ENCODE measurements around the gene VENTX.

VENTX gene

DNA sequence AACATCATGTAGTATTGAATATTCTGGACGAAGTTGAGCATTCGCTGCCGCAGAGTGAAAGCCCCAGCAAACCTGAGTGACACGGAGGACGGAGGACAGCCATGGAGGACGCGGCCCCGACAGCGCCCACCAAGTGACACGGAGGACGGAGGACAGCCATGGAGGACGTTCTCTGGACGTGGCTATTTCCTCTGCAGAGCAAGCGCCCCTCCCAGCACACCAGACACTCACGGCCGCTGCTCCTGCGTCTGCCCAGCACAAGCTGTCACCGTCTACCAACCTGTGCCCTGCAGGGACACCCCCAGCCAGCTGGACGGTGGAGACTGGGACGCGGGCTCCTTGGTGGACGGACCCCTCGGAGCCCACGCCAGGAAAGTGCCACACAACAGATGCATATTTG lies 46.3 kb downstream of the VENTX start:
- no peak for DNase-seq

DNA sequence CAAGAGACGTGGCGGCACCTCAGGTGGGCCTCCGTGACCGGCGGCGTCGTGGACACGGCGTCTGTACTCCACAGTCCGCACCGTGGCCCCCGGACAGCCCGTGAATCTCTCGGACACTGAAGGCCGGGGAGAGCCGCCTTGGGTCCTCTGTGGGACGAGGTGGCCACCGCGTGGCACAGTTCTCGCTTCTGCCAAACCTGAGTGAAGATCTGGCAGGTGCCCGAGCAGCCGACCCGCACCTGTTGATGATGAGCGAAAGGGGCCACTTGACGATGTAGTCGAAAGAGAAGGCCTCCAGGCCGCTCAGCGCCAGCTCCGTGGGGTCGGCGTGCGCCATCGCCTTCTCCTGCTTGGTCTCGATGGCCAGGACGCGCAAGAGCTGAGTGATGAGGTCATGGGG lies 47.6 kb downstream of the VENTX start:
- DNase-seq, result no peak

DNA sequence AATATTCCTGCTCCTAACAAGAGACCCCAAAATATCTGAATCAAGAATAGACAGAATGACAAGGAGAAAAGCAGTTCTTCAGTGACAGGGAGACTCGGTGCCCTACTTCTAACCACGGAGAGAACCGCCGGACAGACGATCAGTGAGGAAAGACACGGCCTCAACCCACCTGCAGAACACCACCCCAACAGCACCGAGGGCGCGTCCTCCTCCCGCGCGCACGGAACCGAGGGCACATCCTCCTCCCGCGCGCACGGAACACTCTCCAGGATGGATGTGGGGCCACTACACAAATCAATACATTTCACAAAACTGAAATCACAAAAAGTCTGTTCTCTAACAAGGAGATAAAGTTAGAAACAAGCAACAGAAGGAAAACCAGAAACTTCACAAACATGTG lies 48.7 kb downstream of the VENTX start:
- DNase-seq, result no peak

DNA sequence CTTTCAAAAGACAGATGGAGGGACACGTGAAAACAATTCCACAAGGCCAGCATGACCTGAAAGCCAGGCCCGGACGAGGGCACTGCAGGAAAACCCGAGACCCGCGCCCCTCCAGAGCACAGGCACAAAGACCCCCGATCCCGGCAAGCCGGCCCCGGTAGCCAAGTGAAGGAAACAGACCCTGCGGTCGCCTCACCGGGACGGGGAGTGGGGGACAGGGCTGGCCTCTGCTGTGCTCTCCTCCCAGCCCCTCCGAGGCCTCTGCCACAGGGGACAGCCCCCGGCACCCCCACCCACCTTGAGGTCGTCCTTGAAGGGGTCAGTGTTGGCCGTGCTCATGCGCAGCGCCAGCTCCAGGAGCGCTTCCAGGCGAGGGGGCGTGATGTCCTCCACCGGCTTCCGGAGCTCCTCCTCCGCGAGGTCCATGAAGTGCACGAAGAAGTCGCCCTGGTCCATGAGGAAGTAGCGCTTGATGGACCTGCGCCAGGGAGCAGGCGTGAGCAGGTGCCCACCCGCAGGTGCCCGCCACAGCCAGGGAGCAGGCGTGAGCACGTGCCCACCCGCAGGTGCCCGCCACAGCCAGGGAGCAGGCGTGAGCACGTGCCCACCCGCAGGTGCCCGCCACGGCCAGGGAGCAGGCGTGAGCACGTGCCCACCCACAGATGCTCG lies 50.3 kb downstream of the VENTX start:
- DNase-seq, result no peak

DNA sequence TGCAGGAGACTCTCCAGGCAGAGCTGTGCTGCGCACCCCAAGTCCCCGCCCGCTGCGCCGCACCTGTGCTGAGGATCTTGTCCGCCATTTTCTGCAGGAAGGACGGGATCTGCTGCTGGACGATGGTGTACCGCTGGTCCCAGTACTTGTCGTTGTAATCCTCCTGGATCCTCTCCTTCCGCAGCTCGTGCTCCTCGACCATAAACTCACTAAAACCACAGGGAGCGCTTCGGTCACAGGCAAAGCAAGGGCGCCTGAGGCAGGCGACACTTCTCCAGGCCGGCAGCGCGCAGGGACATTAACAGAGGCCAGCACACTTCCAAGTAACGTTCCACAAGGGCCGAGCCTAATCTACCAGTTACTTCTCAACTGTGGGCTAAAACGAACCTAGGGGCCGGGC lies 52.1 kb downstream of the VENTX start:
- DNase-seq, result no peak
